ENCODE data around the gene CPED1. TPM values are rescaled to one million over a fixed set of nuclear protein-coding genes. Genes with fewer than 3 reads are reported as not detected.

CPED1 gene
- total RNA-seq, 2 experiments from 2014 or later: not detected

- POLR2A ChIA-PET: no interaction called here
- intact Hi-C loops (cut with micrococcal nuclease): no loop called here
- Mint-ChIP-seq H3K27ac (no peak overlapping the region), H3K4me3 (no peak overlapping the region), H3K9me3 (no peaks in the 10 kb centered on the region), H3K27me3 (peaks cover 49% of the 10 kb centered on the region), H3K4me1 (ENCODE audit: low read depth) (peaks cover 18% of the 10 kb centered on the region), H3K36me3 (ENCODE audit: low read depth) (no peaks in the 10 kb centered on the region)
- TF ChIP-seq CTCF (IDR thresholded peaks at IDR 0.05): no peak
- DNase-seq (no peak), ATAC-seq (no peak)
- CTCF ChIA-PET: no interaction called here
Observed at GRCh38 chr7:121327671-121328070, 339.2 kb downstream of the CPED1 start.

- Mint-ChIP-seq H3K4me3 (peak within 1 kb of the TSS; percentile 36), H3K27me3 (peaks cover 46% of the 10 kb centered on the region), H3K9me3 (no peaks in the 10 kb centered on the region), H3K36me3 (ENCODE audit: low read depth) (no peaks in the 10 kb centered on the region), H3K27ac (no peak within 1 kb of the TSS), H3K4me1 (ENCODE audit: low read depth) (peaks cover 18% of the 10 kb centered on the region)
- ATAC-seq (peak; percentile 60), DNase-seq (peak; percentile 7)
- ChIA-PET CTCF (interaction anchor here (2.3 kb wide), 1 partner anchor 219 kb away, joined by 9 read pairs; no protein-coding TSS in a partner anchor), POLR2A (no interaction called here)
- intact Hi-C loops (cut with micrococcal nuclease): no loop called here
- no peak for TF ChIP-seq CTCF (IDR thresholded peaks at IDR 0.05)
Observed at GRCh38 chr7:121328508-121329190, 340.1 kb downstream of the CPED1 start, which contains the start of gene WNT16. TSS of gene WNT16 (plus strand) at chr7:121329000. CDS start at chr7:121329293, 293 bp downstream.

- peak; percentile 43 for ATAC-seq
Observed at GRCh38 chr7:121329191-121330052, 340.9 kb downstream of the CPED1 start.

GRCh38 chr7:121330053-121330833 is 341.7 kb downstream of the CPED1 start:
- POLR2A ChIA-PET: interaction anchor here (0.6 kb wide), 1 partner anchor 30 kb away, joined by 4 read pairs; no protein-coding TSS in a partner anchor
- peaks cover 47% of the 10 kb centered on the region for H3K27me3 Mint-ChIP-seq
- TF ChIP-seq CTCF (IDR thresholded peaks at IDR 0.05): no peak
- intact Hi-C loops (cut with micrococcal nuclease): no loop called here
- ATAC-seq (peak; percentile 14), DNase-seq (peak; percentile 14)
- CTCF ChIA-PET: interaction anchor here (0.8 to 2.3 kb wide), 4 partner anchors 31 to 217 kb away, joined by 3 to 9 read pairs (median 3); no protein-coding TSS in a partner anchor
- no peaks in the 10 kb centered on the region for H3K9me3 Mint-ChIP-seq
- H3K36me3 Mint-ChIP-seq (ENCODE audit: low read depth): no peaks in the 10 kb centered on the region
- peak overlapping the region; percentile 36 for H3K4me3 Mint-ChIP-seq
- H3K4me1 Mint-ChIP-seq (ENCODE audit: low read depth): peaks cover 18% of the 10 kb centered on the region
- H3K27ac Mint-ChIP-seq: no peak overlapping the region

More at GRCh38 chr7:121329191-121330052, 340.9 kb downstream of the CPED1 start:
- Mint-ChIP-seq H3K4me3 (peak overlapping the region; percentile 36), H3K27me3 (peaks cover 44% of the 10 kb centered on the region), H3K27ac (no peak overlapping the region), H3K4me1 (ENCODE audit: low read depth) (peaks cover 18% of the 10 kb centered on the region), H3K9me3 (no peaks in the 10 kb centered on the region), H3K36me3 (ENCODE audit: low read depth) (no peaks in the 10 kb centered on the region)
- TF ChIP-seq CTCF (IDR thresholded peaks at IDR 0.05): no peak
- DNase-seq: peak; percentile 35
- intact Hi-C loops (cut with micrococcal nuclease): no loop called here
- ChIA-PET CTCF (interaction anchor here (0.8 to 2.3 kb wide), 4 partner anchors 32 to 218 kb away, joined by 3 to 9 read pairs (median 3); no protein-coding TSS in a partner anchor), POLR2A (interaction anchor here (0.6 kb wide), 1 partner anchor 29 kb away, joined by 4 read pairs; no protein-coding TSS in a partner anchor)

Measured in activated CD8-positive, alpha-beta T cell treated with anti-CD3 and anti-CD28 coated beads for 36 hours (primary cell).